Measurements from ENCODE around the gene GDF2.
A peak's percentile ranks its signal among the peaks of the same experiment; 100 is the strongest.

GDF2 gene

DNA sequence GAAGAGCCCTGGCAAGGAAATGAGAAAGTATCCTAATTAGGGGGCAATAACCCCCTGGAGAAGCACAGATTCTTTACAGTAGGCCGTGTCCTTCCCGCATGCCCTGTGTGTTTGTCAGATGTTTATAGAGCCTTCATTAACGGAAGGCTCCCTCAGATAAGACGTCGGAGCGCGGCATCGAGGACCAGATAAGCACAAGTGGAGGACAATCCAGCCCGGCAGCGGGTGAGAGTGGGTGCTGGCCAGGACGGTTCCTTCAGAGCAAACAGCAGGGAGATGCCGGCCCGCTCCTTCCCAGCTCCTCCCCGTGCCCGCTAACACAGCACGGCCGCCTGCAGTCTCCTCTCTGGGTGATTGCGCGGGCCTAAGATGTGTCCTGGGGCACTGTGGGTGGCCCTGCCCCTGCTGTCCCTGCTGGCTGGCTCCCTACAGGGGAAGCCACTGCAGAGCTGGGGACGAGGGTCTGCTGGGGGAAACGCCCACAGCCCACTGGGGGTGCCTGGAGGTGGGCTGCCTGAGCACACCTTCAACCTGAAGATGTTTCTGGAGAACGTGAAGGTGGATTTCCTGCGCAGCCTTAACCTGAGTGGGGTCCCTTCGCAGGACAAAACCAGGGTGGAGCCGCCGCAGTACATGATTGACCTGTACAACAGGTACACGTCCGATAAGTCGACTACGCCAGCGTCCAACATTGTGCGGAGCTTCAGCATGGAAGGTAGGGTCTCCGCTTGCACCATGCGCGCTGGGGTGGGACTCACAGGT is at the start of gene GDF2:
TSS of gene GDF2 (plus strand) at position 155 of the 762 bp plus-strand sequence. CDS start at position 370, 215 bp downstream.
- no peak for DNase-seq

DNA sequence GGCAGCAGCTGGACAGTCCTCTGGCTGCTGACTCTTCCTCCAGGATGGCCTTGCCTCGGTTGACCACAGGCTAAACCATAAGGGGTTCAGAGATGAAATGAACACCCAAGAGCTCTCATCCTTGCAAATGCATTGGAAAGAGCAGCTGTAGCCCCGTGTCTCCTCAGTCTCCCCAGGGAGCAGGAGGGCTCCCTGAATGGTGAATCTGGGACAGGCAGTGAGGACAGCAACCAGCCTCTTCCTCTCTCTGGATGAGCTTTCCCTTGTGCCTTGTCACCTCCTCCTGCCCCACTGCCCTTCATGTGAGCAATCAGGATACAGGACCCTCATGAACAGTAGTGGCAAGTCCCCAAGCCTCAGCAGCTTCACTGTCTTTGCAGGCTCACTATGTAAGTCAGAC is 46.2 kb upstream of the GDF2 start:
- DNase-seq: no peak

DNA sequence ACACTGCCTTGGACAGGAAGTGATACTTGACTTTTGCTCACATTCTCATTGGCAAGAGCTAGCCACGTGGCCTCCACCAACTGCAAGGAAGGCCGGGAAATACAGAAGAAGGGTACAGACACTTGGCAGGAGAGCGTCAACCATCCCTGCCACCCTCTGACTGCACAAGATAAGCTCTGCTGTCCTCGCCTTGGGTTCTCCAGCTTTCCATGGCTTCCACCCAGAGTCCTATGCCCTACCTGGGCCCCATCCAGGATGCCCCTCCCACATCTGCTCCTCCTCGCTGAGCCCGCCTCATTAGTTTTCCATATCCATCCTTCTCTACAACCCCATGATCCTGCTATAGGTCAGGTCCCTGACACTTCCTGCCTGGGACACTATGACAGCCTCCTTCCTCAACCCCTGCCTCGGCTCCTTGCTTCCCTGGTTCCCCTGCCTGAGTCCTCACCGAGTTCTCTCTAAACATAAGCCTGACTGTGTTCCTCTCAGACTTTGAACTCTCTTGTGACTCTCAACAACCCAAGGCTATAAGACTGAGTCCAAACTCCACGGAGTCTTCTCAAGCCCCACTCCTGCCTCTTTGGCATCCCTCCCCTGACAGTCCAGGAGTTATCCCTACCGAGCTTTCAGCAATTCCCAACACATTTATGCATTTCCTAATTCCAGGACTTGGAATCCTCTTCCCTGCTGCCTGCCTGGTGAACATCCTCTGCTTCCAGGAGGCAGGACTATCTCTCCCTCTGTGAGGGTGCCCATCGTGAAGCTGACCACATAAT is 45.5 kb upstream of the GDF2 start:
- no peak for DNase-seq

DNA sequence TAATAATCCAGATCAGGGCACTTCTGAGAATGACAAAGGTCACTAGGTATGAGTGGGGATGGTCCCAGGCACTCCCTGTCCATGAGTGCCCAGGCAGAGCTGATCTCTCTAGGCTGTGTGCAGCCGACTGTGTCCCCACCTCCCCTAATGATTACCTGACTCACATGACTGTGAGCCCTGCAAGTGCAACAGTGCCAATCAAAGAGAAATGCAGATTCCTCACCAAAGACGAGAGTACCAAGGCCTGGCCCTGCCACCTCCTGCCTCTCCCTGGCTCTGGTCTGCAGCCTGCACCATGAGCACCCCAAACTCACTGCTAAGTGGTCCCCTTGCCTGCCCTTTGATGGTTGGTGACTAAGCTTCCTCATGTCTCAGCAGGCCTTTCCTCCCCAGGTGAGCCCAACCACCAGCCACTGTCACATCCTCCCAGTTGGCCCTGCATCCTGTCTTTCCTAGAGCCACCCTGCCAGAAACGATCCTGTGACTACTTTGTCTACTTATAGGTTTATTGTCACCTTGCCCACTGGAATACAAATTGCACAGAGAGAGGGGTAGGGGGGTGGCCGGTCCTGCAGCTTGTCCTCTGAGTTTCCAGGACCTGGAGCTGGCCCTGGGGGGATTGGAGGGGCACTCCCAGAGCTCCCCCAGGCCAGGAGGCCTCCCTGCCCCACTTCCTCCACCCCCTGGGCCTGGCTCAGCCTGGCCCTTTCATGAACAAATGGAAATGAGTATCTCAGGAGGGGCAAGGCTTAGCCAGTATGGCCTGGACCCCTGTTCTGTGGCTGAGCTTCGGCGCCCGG is 44.7 kb upstream of the GDF2 start:
- DNase-seq: peak; percentile 12 to 40

DNA sequence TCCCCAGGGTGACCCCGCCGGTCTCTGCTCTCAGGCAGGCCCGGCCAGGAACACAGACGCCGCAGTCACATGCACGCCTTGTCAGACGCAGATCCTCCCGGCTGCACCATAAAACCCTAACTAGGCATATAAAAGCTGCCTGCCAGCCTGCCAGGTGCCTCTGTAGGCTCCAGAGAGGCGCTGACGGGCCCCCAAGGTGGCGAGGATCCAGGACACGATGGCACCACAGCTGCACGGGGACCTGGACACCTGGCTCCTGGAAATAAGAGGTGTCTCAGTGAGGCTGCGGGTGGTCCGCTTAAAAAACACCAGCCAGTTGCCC is 44.1 kb upstream of the GDF2 start:
- no peak for DNase-seq

DNA sequence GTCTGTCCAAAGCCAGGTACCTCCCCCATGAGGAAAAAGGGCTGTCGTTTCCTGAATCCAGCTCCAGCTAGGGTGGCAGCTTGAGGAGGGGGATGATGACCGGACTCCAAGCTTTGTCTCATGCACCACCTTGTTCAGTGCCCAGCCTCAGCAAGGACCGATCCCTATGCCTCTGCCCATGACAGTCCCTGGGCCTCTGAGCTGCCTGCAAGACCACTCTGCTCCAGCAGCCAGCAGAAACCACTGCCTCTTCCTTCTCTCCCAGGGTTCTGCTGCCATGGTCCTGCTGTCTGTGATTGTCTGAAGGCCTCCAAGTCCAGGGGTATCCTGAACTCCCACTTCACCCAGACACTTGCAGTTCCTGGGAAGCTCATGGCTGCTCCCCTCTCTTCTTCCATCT is 43.5 kb upstream of the GDF2 start:
- no peak for DNase-seq

DNA sequence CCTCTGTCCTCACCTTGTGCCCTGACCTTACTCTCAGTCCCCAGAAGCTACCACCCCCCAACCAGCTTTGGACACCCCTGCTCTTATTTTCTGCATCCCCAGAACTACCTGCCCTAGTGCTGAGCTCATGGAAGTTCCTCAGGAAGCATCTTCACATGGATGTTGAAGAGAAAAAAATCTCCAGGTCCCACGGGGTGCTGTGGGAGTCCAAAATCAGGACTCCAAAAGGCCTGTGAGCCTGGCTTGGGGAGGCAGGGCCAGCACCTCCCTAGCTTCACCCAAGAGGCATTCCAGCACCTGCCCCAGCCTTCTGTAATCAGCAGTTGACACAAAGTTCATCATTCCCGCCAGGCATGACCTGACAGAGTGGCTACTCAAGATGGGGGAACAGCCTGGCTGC is 43.0 kb upstream of the GDF2 start:
- no peak for DNase-seq

DNA sequence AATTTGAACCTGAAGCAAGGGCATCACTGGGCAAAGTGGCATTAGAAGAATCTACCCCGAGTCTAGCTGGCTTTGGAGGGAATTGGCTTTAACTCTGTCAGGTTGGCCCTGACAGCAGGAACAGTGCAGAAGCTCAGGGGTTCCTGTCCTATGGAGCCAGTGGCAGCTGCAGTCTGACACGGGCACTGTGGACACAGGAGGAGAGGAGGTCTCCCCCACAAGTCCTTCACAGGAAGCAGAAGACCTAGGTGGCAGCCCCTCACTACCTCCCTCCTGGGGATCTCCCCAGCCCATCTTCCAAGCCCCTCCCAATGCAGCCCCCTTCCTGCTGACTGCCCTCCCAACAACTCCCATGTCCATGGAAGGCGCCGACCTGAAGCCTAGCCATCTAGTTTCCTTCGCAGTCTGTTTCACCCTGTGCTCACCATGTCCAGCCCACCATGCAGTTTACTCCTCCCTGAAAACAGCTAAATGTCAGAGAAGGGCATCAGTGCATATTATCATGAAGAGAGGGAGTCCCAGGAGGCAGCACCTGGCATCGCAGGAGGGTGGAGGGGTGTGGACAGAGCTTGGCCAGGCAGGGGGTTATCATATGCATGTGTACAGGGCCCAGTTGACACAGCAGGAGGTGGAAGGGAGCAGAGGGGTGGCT is 40.1 kb upstream of the GDF2 start:
- no peak for DNase-seq

DNA sequence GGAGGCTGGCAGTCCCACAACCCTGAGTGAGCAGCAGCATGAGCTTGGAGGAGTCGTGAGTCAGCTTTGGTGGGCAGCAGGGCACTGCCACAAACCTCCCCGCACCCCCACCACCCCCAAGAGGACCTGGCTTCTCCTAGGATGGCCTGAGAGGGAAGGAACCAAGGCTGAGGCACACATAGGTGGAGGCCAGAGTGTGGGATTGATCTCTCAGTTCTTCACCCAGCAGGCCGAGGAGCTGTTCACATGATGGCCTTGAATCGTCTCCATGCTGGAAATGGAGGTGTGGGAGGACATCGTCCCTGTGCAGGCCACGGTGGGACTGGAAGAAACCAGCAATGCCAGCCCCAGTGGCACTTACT is 39.6 kb upstream of the GDF2 start:
- no peak for DNase-seq

DNA sequence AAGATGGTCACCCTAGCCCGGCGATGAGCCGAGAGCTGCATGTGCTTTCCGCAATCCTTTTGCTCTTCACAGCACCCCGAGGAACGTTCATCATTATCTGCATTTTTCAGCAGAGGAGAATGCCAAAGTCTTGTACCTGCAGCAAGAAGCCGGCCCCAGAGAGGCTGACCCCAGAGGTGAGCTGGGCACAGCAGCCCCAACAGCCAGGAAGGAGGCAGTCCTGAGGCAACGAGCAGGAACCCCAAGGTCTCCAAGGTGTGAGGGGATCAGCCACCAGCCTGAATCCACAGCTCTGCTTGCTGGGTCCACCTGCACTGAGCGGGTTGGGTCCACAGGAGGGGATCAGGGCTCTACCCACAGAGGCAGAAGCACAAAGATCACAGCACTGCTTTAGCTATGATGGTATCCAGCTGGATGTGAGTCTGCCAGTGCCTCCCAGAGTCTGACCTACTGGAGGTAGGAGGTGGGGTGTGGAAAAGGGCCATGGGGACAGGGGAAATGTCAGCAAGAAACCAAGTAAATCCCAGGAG is 39.1 kb upstream of the GDF2 start:
- DNase-seq: no peak

DNA sequence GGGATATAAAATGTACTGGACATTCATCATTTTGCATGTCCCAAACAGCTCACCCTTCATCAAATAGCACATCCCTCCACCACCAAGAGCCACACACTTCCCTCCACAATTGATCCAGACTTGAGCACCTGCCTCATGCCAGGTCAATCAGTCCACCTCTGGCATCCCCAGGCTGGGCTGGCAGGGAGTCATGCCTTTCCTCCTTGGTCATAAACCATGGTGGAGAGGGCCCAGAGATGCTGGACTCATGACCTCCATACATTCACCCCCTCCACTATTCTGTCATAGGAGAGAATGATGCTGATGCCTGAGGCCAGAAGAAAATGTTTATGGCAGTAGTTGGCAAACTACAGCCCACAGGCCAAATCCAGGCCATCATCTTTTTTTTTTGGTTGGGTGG is 38.4 kb upstream of the GDF2 start:
- DNase-seq: no peak

DNA sequence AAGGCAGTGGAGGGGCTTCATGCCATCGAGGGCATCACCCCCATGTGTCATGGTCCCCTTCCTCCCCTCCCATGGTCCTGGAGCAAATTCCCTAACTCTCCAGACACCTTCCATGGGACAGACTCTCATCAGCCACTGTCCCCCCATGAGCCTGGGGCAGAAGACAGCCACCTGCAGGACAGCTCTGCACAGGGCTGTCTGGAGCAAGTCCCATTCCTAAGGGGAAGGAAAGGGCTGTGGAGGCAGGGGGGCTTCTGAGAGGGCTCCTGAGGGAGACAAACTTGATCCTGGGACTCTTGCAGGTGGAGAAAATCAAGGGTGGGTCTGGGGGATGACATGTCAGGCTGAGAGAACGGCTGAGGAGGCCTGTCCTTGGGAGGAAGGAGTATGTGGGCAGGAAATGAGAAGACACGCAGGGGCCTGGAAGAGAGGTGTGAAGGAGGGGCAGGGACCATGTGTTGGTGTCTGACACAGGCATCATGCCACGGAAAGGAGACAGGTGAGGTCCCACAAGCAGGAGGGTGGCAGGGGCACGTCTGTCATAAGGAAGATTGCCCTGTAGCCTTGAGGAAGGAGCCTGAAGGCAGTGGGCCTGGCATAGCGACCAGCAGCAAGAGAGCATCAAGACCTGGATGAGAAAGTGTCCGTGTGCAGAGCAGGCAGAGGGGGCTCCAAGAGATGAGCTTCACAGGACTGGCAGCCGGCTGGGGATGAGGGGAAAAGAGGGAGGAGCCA is 36.7 kb upstream of the GDF2 start:
- DNase-seq: no peak

DNA sequence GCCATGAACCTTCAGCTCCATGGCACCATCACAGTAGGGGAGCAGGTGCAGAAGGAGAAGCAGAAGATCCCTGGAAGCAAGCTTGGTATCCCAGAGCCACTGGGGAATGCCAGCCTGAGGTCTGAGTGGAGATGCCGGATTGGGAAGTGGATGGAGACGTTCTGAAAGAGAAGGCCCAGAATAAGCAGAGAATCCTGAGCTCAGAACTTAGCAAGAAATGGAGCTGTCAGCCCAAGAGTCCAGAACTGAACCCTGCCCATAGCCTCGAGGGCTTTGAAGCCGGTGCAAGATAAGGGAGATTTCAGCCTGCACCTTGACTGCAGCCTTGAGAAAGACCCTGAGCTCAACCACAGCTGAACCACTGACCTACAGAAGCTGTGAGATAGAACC is 36.1 kb upstream of the GDF2 start:
- DNase-seq: no peak

DNA sequence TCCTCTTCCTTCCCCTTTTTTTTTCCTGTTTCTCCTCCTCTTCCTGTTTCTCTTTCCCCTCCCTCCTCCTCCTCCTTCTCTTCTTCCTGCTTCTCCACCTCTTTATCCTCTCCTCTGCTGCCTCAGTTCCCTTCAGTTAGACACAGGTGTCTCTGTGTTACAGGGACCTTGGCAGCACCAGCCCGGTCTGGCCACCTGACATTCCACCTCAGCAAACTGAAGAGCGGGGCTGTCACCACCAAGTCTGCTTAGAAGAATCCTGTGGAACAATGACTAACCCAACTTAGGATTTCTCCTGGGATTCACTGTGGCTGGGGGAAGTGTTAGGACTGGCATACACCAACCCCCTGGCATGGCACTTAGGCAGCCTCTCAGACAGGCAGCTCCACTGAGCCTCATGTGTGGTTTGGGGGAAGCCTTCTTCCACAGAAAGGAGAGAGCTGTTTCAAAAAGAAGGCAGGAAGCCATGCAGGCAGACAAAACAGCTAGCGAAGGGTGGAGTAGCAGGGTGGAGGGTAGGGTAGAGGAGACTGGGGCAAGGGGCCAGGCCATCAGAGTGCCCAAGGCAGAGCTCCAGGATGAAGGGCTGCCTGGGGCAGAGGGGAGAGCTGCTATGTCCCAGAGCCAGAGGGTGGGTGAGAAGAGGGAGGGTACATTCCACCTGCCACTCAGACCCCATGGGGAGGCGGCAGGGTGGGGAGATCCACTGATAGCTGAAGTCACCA is 35.5 kb upstream of the GDF2 start:
- DNase-seq: no peak

DNA sequence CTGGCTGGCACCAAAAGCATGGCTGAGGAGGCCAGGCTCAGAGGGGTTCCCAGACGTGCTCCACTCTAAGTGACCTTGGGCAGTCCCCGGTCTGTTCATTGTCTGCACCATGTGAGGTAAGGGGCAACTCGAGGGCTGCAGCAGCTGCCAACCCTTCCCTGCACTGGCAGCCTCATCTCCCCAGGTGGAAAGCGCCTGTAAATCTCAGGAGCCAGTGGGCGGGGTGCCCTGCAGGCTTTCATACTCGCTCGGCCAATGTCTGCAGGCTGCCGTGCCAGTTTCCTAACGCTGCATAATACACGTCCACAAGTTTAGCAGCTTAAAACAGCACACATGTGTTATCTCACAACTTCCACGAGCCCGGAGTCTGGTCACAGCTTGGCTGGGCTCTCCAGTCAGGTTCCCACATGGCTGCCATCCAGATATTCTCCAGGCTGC is 34.9 kb upstream of the GDF2 start:
- DNase-seq: no peak

DNA sequence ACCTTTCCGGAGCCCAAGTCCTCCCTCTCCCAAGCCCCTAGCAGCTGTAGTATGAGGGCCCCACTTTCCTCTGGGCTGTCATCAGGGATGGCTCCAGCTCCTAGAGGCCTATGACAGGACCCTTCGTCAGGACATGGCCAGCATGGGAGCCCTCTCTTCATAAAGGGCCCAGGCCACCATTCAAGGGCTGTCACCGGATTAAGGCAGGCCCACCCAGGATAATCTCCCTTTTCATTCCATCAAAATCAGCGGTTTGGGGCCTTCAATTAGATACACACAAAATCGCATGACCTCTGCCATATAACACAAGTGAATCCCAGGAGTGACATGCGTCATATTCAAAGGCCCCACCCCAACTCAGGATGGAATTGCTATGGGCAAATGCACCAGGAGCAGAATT is 34.4 kb upstream of the GDF2 start:
- DNase-seq: no peak

DNA sequence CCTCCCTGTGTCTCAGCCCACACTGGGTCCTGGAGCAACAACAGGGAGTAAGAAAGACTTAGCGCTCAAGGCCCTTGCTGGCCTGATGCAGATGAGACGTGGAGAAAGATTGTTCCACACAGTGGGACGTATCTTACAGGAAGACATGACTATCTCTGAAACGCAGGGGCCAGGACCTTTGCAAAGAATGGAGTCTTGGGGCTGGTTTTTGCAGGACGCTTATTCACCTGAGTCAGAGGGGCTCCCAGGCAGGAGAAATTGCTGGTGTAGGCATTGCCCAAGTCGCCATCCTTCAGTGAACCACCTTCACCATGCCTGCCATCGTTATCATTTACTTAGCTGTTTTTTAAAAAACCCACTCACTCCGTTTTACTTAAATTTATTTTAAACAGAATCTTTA is 34.0 kb upstream of the GDF2 start:
- DNase-seq: no peak

DNA sequence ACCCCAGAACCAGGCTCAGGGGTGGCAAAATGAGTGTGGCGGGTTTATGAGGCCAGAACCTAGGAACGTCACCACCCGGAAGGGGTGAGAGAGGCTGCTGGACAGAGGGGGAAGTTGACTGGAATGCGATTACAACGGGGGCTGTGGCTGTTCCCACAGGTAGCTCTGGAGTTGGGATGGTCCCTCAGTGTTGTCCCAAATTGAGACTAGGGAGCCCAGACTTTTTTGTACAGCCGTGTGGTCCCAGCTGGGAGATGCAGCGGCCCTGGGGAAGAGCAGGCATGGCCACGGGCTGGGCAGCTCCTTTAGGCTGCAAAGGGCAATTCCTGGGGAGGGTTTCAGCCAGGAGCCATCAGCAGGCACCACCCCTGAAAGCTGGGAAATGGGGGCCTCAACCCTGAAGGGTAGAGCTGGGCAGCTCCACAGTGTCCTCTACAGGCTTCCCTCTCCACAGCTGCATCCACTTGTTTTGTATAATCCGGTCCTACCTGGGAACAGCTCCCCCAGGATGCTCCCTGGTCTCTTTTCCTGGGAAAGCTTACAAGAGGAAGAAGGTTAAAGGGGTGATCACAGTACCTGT is 33.2 kb upstream of the GDF2 start:
- no peak for DNase-seq

DNA sequence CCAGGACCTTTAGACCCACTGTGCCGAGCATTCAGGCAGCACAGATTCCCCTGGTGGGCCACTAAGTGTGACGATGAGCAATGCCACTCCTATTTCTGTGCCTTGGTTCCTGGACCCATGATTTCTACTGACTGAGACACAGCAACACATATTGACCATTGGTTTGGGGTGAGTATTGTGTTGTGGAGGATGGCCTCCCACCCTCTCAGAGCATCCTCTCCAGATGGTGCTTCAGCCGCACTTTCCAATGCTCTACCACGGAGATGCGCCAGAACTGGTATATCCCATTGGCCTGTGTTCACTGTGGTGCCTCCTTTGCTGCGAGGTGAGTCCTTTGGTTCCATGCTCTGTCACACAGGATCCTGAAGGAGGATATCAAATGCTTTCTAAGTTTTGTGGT is 32.3 kb upstream of the GDF2 start:
- no peak for DNase-seq

DNA sequence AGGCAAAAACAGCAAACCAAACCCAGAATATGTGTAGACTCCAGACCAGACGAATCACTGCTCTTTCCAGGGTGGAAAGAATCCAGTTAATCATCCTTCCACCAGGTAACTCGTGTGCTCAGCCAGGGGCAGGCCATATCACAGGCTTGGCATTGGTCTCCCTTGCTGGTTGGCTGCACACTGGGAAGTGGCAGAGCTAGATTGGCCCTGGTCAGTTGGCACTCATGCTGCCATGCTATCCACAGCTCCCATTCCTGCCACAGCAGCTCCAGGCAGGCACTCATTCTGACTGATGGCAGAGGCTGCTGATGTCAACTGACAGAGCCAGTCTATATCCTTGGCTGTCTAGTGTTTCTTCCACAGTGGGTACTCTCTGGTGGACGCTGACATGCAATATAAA is 31.9 kb upstream of the GDF2 start:
- no peak for DNase-seq

DNA sequence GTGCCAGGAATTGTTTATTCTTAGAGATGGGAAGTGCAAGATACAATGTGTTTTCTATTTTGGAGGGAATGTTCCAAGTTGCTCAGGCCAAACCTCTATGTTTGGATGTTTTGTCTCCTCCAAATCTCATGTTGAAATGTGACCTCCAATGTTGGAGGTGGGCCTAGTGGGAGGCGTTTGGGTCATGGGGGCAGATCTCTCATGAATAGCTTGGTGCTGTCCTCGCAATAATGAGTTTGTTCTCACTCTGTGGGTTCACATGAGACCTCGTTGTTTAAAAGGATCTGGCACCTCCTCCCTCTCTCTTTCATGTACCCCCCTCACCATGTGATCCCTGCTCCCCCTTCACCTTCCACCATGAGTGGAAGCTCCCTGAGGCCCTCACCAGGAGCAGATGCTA is 30.6 kb upstream of the GDF2 start:
- no peak for DNase-seq

Data from stimulated activated CD4-positive, alpha-beta T cell treated with anti-CD3 and anti-CD28 coated beads, Interleukin-4, amount 100 ng/mL, for 4 hours (primary cell).